ENCODE measurements around the gene GLOD5.

Gene GLOD5

DNA sequence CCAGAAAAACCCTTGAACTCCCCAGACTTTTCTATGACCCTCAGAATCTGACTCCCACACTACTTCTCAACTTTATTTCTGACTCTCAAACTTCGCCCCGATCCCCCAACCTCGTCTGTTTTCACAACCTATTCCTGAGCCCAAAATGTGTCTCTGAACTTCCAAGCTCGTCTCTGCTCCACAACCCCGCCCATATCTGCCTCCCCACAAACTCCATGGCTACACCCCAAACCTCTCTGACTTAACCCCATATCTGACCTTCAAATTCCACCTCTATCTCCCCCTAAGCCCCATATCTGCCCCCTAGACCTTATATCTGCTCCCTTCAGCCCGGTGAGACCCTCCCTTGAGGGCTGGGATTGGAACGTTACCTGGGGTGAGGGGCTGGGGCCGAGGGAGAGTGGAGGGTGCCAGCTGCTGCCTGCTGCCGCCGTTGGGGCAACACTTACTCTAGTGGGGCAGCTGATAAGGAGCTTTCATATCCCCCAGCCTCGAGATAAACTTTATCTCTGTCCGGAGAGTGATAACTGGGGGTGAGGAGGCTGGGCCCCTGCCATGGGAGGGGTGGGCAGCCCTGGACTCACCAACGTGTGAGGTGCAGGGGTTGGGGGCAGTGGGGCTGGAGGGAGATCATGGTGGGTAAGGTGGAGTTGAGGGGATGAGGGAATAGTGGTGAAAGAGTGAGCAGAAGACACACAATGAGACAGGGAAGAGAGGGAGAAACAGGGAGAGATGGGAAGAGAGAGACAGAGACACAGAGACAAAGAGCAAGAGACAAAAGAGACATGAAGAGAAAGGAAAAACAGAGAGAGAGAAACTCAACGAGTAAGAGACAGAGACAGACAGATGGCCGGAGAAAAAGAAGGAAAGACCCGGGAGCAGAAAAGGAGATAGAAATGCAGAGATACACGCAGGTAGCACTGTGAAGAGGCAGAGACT is 26.2 kb downstream of the GLOD5 start:
- no peak overlapping the region for H3K4me3 ChIP-seq (ENCODE audit: low read length in 2 of 2)
- peaks cover 0 to 7% of the 10 kb centered on the region in 2 donors for H3K4me1 ChIP-seq (ENCODE audit: control insufficient read depth in 2 of 2, insufficient read depth in 1 of 2, low read depth in 1 of 2, low read length in 2 of 2)
- no peak overlapping the region for H2BK15ac ChIP-seq (ENCODE audit: low read length)
- DNase-seq (ENCODE audit: low spot score): no peak
- no peak overlapping the region for H3K9ac ChIP-seq (ENCODE audit: low read depth, low read length, poor library complexity)
- no peak overlapping the region for H4K8ac ChIP-seq (ENCODE audit: low read depth, low read length)
- H3K23ac ChIP-seq (ENCODE audit: low read depth, low read length, poor library complexity): no peak overlapping the region
- H3K79me1 ChIP-seq (ENCODE audit: low read depth, low read length): no peaks in the 10 kb centered on the region
- H2AFZ ChIP-seq (ENCODE audit: low read length): no peak overlapping the region
- no peak overlapping the region for H2BK5ac ChIP-seq (ENCODE audit: low read length)
- H2BK12ac ChIP-seq (ENCODE audit: low read length): no peak overlapping the region
- no peak overlapping the region for H2AK5ac ChIP-seq (ENCODE audit: low read depth, low read length)
- no peaks in the 10 kb centered on the region for H3K36me3 ChIP-seq (replicated peaks in 1 of 2; ENCODE audit: control insufficient read depth in 2 of 2, insufficient read depth in 2 of 2, low read length in 2 of 2)
- no peaks in the 10 kb centered on the region for H3K9me3 ChIP-seq (replicated peaks in 1 of 2; ENCODE audit: control insufficient read depth in 2 of 2, insufficient read depth in 1 of 2, low read depth in 1 of 2, low read length in 2 of 2)
- H3K14ac ChIP-seq (ENCODE audit: low read length): no peak overlapping the region
- H2BK120ac ChIP-seq (ENCODE audit: low read depth, low read length): no peak overlapping the region
- no peak overlapping the region for H3K4me2 ChIP-seq (ENCODE audit: insufficient read depth, low read length, poor library complexity, severe bottlenecking)
- no peak overlapping the region for H3K27ac ChIP-seq (replicated peaks; ENCODE audit: low read length)
- H3K18ac ChIP-seq (ENCODE audit: low read length): no peak overlapping the region
- H4K91ac ChIP-seq (ENCODE audit: low read depth, low read length, poor library complexity): no peak overlapping the region
- no peak overlapping the region for H3K4ac ChIP-seq (ENCODE audit: low read length)
- peaks cover 0 to 15% (median 0%) of the 10 kb centered on the region in 3 experiments for H3K27me3 ChIP-seq (ENCODE audit: control insufficient read depth in 3 of 3, insufficient read depth in 3 of 3, low read depth in 1 of 3, low read length in 3 of 3)
- WGBS, 2 donors (ENCODE audit: extremely low coverage in 2 of 2, insufficient read length in 2 of 2, insufficient replicate concordance in 1 of 2): no CpG with 5 or more reads among the region's 17 CpGs

DNA sequence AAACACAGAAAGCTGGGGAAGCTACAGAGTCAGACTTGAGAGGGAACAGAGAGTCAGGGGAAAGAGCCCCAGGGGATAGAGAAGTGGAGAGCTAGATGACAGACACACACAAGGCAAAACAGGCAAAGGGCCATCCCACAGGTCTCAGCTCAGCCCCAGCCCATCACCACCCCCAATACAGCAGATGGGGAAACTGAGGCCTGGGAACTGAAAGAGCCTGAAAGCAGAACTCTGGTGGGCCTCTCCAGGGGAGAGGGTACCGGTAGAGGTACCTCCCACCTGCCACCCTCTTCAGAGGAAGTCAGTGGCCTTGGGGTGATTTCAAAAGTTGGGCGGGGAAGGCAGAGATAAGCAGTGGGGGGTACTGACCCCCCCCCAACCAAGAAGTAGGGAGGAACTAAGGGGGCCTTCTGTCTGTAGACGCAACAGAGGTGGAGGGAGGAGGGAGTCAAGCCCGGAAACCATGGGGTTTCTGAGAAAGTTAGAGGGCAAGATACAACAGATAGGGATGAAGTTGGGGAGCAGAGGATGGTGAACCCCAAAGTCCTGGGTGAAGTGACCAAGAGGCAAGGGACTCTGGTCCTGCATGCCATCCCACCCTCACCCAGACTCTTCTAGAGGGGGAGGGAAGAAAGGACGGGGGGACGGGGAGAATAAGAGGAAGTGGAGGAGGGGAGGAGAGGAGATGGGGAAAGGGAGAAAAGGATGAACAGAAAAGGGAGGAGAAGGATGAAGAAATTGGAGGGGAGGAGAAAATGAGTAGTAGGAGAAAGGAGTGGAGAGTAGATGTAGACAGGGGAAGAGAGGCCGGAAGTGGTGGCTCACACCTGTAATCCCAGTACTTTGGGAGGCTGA is 28.0 kb downstream of the GLOD5 start:
- Histone ChIP-seq H4K91ac (ENCODE audit: low read depth, low read length, poor library complexity) (no peak overlapping the region), H2BK15ac (ENCODE audit: low read length) (no peak overlapping the region), H4K8ac (ENCODE audit: low read depth, low read length) (no peak overlapping the region), H2BK5ac (ENCODE audit: low read length) (no peak overlapping the region), H2BK120ac (ENCODE audit: low read depth, low read length) (no peak overlapping the region), H3K27me3 (ENCODE audit: control insufficient read depth in 3 of 3, insufficient read depth in 3 of 3, low read depth in 1 of 3, low read length in 3 of 3) (peaks cover 0 to 15% (median 0%) of the 10 kb centered on the region in 3 experiments), H3K9ac (ENCODE audit: low read depth, low read length, poor library complexity) (no peak overlapping the region), H2AFZ (ENCODE audit: low read length) (no peak overlapping the region), H3K36me3 (replicated peaks in 1 of 2; ENCODE audit: control insufficient read depth in 2 of 2, insufficient read depth in 2 of 2, low read length in 2 of 2) (no peaks in the 10 kb centered on the region), H3K4ac (ENCODE audit: low read length) (no peak overlapping the region), H2BK12ac (ENCODE audit: low read length) (no peak overlapping the region), H3K4me3 (ENCODE audit: low read length in 2 of 2) (no peak overlapping the region), H3K23ac (ENCODE audit: low read depth, low read length, poor library complexity) (no peak overlapping the region), H3K9me3 (replicated peaks in 1 of 2; ENCODE audit: control insufficient read depth in 2 of 2, insufficient read depth in 1 of 2, low read depth in 1 of 2, low read length in 2 of 2) (no peaks in the 10 kb centered on the region), H3K4me1 (ENCODE audit: control insufficient read depth in 2 of 2, insufficient read depth in 1 of 2, low read depth in 1 of 2, low read length in 2 of 2) (peaks cover 0 to 7% of the 10 kb centered on the region in 2 donors), H3K79me1 (ENCODE audit: low read depth, low read length) (no peaks in the 10 kb centered on the region), H3K4me2 (ENCODE audit: insufficient read depth, low read length, poor library complexity, severe bottlenecking) (no peak overlapping the region), H2AK5ac (ENCODE audit: low read depth, low read length) (no peak overlapping the region), H3K18ac (ENCODE audit: low read length) (no peak overlapping the region), H3K27ac (replicated peaks; ENCODE audit: low read length) (no peak overlapping the region), H3K14ac (ENCODE audit: low read length) (no peak overlapping the region)
- no peak for DNase-seq (ENCODE audit: low spot score)
- WGBS, 2 donors (ENCODE audit: extremely low coverage in 2 of 2, insufficient read length in 2 of 2, insufficient replicate concordance in 1 of 2): 100% methylated on average over 1 of the region's 7 CpGs; no CpG with 5 or more reads in 1 of the 2 donors

DNA sequence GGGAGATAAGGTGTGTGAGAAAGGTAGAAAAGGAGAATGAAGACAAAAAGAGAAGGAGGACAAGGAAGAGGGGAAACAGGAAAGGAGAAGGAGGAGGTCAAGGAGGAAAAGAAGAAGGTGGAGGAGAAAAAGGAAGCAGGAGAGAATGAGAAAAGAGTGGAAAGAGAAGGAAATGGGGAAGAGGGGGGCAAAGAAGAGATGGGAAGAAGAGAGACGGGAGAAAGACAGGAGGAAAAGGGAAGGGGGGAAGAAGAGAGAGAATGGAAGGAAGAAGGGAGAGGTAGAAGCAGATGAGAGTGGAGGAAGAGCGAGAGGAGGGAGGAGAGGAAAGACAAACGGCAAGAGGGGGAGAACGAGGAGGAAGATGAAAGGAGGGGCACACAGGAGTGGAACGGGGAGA is 28.9 kb downstream of the GLOD5 start:
- Histone ChIP-seq H3K4ac (ENCODE audit: low read length) (no peak overlapping the region), H2BK120ac (ENCODE audit: low read depth, low read length) (no peak overlapping the region), H3K9ac (ENCODE audit: low read depth, low read length, poor library complexity) (no peak overlapping the region), H3K4me3 (ENCODE audit: low read length in 2 of 2) (no peak overlapping the region), H2AK5ac (ENCODE audit: low read depth, low read length) (no peak overlapping the region), H2BK15ac (ENCODE audit: low read length) (no peak overlapping the region), H3K27ac (replicated peaks; ENCODE audit: low read length) (no peak overlapping the region), H3K23ac (ENCODE audit: low read depth, low read length, poor library complexity) (no peak overlapping the region), H3K18ac (ENCODE audit: low read length) (no peak overlapping the region), H3K14ac (ENCODE audit: low read length) (no peak overlapping the region), H4K8ac (ENCODE audit: low read depth, low read length) (no peak overlapping the region), H3K9me3 (replicated peaks in 1 of 2; ENCODE audit: control insufficient read depth in 2 of 2, insufficient read depth in 1 of 2, low read depth in 1 of 2, low read length in 2 of 2) (no peaks in the 10 kb centered on the region), H3K4me1 (ENCODE audit: control insufficient read depth in 2 of 2, insufficient read depth in 1 of 2, low read depth in 1 of 2, low read length in 2 of 2) (peaks cover 2 to 8% of the 10 kb centered on the region in 2 donors), H3K79me1 (ENCODE audit: low read depth, low read length) (no peaks in the 10 kb centered on the region), H3K4me2 (ENCODE audit: insufficient read depth, low read length, poor library complexity, severe bottlenecking) (no peak overlapping the region), H3K27me3 (ENCODE audit: control insufficient read depth in 3 of 3, insufficient read depth in 3 of 3, low read depth in 1 of 3, low read length in 3 of 3) (peaks cover 0 to 15% (median 0%) of the 10 kb centered on the region in 3 experiments), H2AFZ (ENCODE audit: low read length) (no peak overlapping the region), H4K91ac (ENCODE audit: low read depth, low read length, poor library complexity) (no peak overlapping the region), H3K36me3 (replicated peaks in 1 of 2; ENCODE audit: control insufficient read depth in 2 of 2, insufficient read depth in 2 of 2, low read length in 2 of 2) (no peaks in the 10 kb centered on the region), H2BK5ac (ENCODE audit: low read length) (no peak overlapping the region), H2BK12ac (ENCODE audit: low read length) (no peak overlapping the region)
- no CpG with 5 or more reads among the region's 5 CpGs for WGBS, 2 donors (ENCODE audit: extremely low coverage in 2 of 2, insufficient read length in 2 of 2, insufficient replicate concordance in 1 of 2)
- DNase-seq (ENCODE audit: low spot score): no peak
